Adrenal gland (tissue), 5 donors: Measurements from ENCODE around the gene REXO5.

ENCODE experiments used
- CTCF ChIP-seq, 6 experiments: fragments of 450-650 bp in 4 of 6; fragments of 200-600 bp in 2 of 6; sonication (generic) in 1 of 6; IDR thresholded peaks; 1 replicate in 5 of 6; 2 replicates in 1 of 6; pipeline versions ENCODE4 v1.5.1 to v1.8.0; 2016 to 2021; ENCODE audit warnings: antibody characterized with exemption in 6 of 6, mild to moderate bottlenecking in 2 of 6, moderate library complexity in 1 of 6
- POLR2A ChIP-seq, 2 donors: fragments of 450-650 bp; IDR thresholded peaks; one replicate each; pipeline ENCODE4 v1.6.1; 2017; ENCODE audit warnings: antibody characterized with exemption in 2 of 2, mild to moderate bottlenecking in 2 of 2, moderate library complexity in 1 of 2
- donor health status: DM: no; HTN: no; CAD: no.

- no peak for TF ChIP-seq CTCF (IDR thresholded peaks at IDR 0.05)
- no peak for TF ChIP-seq POLR2A (IDR thresholded peaks at IDR 0.05)
These were observed 46.8 kb downstream of the REXO5 start for GRCh38 chr16:20853143-20853542.
